HEK293T (cell line): ENCODE measurements around the gene SIK1.
"Not testable (repeated sequence)": the region's sequence is repeated elsewhere in the genome, so short reads cannot be mapped to it uniquely, and the experiment has no call there.

ENCODE experiments used
- CTCF ChIA-PET: fragments of 350-600 bp; formaldehyde crosslinking; extraction: SDS; loops from one replicate; lab custom pipeline; 2021; ENCODE audit warnings: antibody characterized with exemption, inconsistent platforms; lab: Yijun Ruan, JAX
- POLR2A ChIA-PET: fragments of 350-600 bp; formaldehyde crosslinking; extraction: SDS; loops from one replicate; lab custom pipeline; 2020; ENCODE audit warnings: antibody characterized with exemption, inconsistent platforms; lab: Yijun Ruan, JAX
- DNase-seq: peaks from one replicate; pipeline ENCODE4 v3.0.0; 2012; ENCODE audit warnings: mixed read lengths; ENCODE audit errors: extremely low spot score
- ARNT ChIP-seq: fragments of 450-650 bp; IDR thresholded peaks from 2 replicates; pipeline ENCODE4 v1.6.1; 2017; ENCODE audit warnings: mild to moderate bottlenecking
- CTBP1 ChIP-seq: fragments of 450-650 bp; IDR thresholded peaks from 2 replicates; pipeline ENCODE4 v1.6.1; 2016; ENCODE audit warnings: borderline replicate concordance
- ELF4 ChIP-seq: fragments of 450-650 bp; IDR thresholded peaks from 2 replicates; pipeline ENCODE4 v1.6.1; 2017; ENCODE audit warnings: antibody characterized with exemption
- FOXA1 ChIP-seq: fragments of 450-650 bp; IDR thresholded peaks from 2 replicates; pipeline ENCODE4 v1.6.1; 2016; ENCODE audit warnings: mild to moderate bottlenecking
- FOXK2 ChIP-seq: fragments of 450-650 bp; IDR thresholded peaks from 2 replicates; pipeline ENCODE4 v1.6.1; 2016; ENCODE audit warnings: mild to moderate bottlenecking
- FOXM1 ChIP-seq: fragments of 450-650 bp; IDR thresholded peaks from 2 replicates; pipeline ENCODE4 v1.6.1; 2017; ENCODE audit warnings: mild to moderate bottlenecking, borderline replicate concordance
- HDGF ChIP-seq: fragments of 450-650 bp; IDR thresholded peaks from 2 replicates; pipeline ENCODE4 v1.6.1; 2017; ENCODE audit warnings: antibody characterized with exemption, borderline replicate concordance
- L3MBTL2 ChIP-seq: fragments of 450-650 bp; conservative IDR thresholded peaks from 2 replicates; pipeline ENCODE4 v1.6.1; 2016; ENCODE audit warnings: mild to moderate bottlenecking
- NFRKB ChIP-seq: fragments of 450-650 bp; IDR thresholded peaks from 2 replicates; pipeline ENCODE4 v1.6.1; 2016; ENCODE audit warnings: mild to moderate bottlenecking, moderate library complexity
- PKNOX1 ChIP-seq: fragments of 450-650 bp; IDR thresholded peaks from 2 replicates; pipeline ENCODE4 v1.6.1; 2016
- SP1 ChIP-seq: fragments of 450-650 bp; IDR thresholded peaks from 2 replicates; pipeline ENCODE4 v1.6.1; 2017
- SUZ12 ChIP-seq: fragments of 450-650 bp; IDR thresholded peaks from 2 replicates; pipeline ENCODE4 v1.6.1; 2016; ENCODE audit warnings: mild to moderate bottlenecking
- TARDBP ChIP-seq: fragments of 450-650 bp; IDR thresholded peaks from 2 replicates; pipeline ENCODE4 v1.6.1; 2016
- ZNF384 ChIP-seq: fragments of 450-650 bp; IDR thresholded peaks from 2 replicates; pipeline ENCODE4 v1.6.1; 2016

The SIK1 gene

GRCh38 chr21:43426404-43427241, at the start of gene SIK1:
TSS of gene SIK1 (minus strand) at chr21:43427131. CDS start at chr21:43426178, 953 bp downstream.
- DNase-seq, POLR2A ChIA-PET, CTCF ChIA-PET: not testable (repeated sequence)

GRCh38 chr21:43471597-43472242, 44.8 kb upstream of the SIK1 start:
- POLR2A ChIA-PET, DNase-seq, CTCF ChIA-PET: not testable (repeated sequence)

- POLR2A ChIA-PET: not testable (repeated sequence)
Measured at GRCh38 chr21:43469719-43470458, 43.0 kb upstream of the SIK1 start.

GRCh38 chr21:43467785-43468184, 40.9 kb upstream of the SIK1 start:
- DNase-seq: no peak
- POLR2A ChIA-PET: no interaction called here
- TF ChIP-seq FOXK2 (no peak), TARDBP (no peak), L3MBTL2 (no peak), ARNT (no peak), NFRKB (no peak), SP1 (no peak), PKNOX1 (no peak), HDGF (no peak), ELF4 (no peak), CTBP1 (no peak), FOXA1 (no peak), SUZ12 (no peak), FOXM1 (no peak), ZNF384 (no peak)
- CTCF ChIA-PET: no interaction called here

More at GRCh38 chr21:43469719-43470458, 43.0 kb upstream of the SIK1 start:
- CTCF ChIA-PET, DNase-seq: not testable (repeated sequence)

GRCh38 chr21:43465159-43465558, 38.2 kb upstream of the SIK1 start:
- POLR2A ChIA-PET, DNase-seq, CTCF ChIA-PET: not testable (repeated sequence)

GRCh38 chr21:43463498-43464261, 36.7 kb upstream of the SIK1 start:
- POLR2A ChIA-PET, CTCF ChIA-PET, DNase-seq: not testable (repeated sequence)

- CTCF ChIA-PET, DNase-seq, POLR2A ChIA-PET: not testable (repeated sequence)
Measured at GRCh38 chr21:43462932-43463331, 36.0 kb upstream of the SIK1 start.

GRCh38 chr21:43460475-43460874, 33.5 kb upstream of the SIK1 start:
- CTCF ChIA-PET, POLR2A ChIA-PET, DNase-seq: not testable (repeated sequence)

GRCh38 chr21:43458995-43459394, 32.1 kb upstream of the SIK1 start:
- DNase-seq, POLR2A ChIA-PET: not testable (repeated sequence)

GRCh38 chr21:43456616-43457314, 29.8 kb upstream of the SIK1 start:
- POLR2A ChIA-PET: not testable (repeated sequence)

More at GRCh38 chr21:43458995-43459394, 32.1 kb upstream of the SIK1 start:
- CTCF ChIA-PET: not testable (repeated sequence)

GRCh38 chr21:43455717-43456116, 28.8 kb upstream of the SIK1 start:
- CTCF ChIA-PET, DNase-seq, POLR2A ChIA-PET: not testable (repeated sequence)

More at GRCh38 chr21:43456616-43457314, 29.8 kb upstream of the SIK1 start:
- DNase-seq, CTCF ChIA-PET: not testable (repeated sequence)

GRCh38 chr21:43454176-43454575, 27.2 kb upstream of the SIK1 start:
- POLR2A ChIA-PET, DNase-seq, CTCF ChIA-PET: not testable (repeated sequence)

- CTCF ChIA-PET, POLR2A ChIA-PET: not testable (repeated sequence)
Measured at GRCh38 chr21:43451850-43452249, 24.9 kb upstream of the SIK1 start.

More at GRCh38 chr21:43451850-43452249, 24.9 kb upstream of the SIK1 start:
- DNase-seq: not testable (repeated sequence)
